HUES6 (cell line): ENCODE measurements around the gene KCNMA1.

ENCODE experiments used
- H3K27ac ChIP-seq: 2 replicates; pipeline ENCODE4 v1.7.0; 2013; ENCODE audit warnings: low read depth, mild to moderate bottlenecking, low read length, inconsistent platforms
- H3K27me3 ChIP-seq: 2 replicates; pipeline ENCODE4 v1.6.1; 2013; ENCODE audit warnings: low read length; ENCODE audit not compliant: control insufficient read depth, insufficient read depth
- H3K36me3 ChIP-seq: 2 replicates; pipeline ENCODE4 v1.6.1; 2013; ENCODE audit warnings: low read length; ENCODE audit not compliant: control insufficient read depth, insufficient read depth
- H3K4me1 ChIP-seq: 2 replicates; pipeline ENCODE4 v1.6.1; 2013; ENCODE audit warnings: low read length; ENCODE audit not compliant: control insufficient read depth, insufficient read depth
- H3K4me3 ChIP-seq: 2 replicates; pipeline ENCODE4 v1.5.1; 2013; ENCODE audit warnings: low read depth, low read length
- H3K9ac ChIP-seq: one replicate; pipeline ENCODE4 v1.6.1; 2013; ENCODE audit warnings: mild to moderate bottlenecking, low read length
- H3K9me3 ChIP-seq: 2 replicates; pipeline ENCODE4 v1.6.1; 2013; ENCODE audit warnings: low read depth, low read length; ENCODE audit not compliant: control insufficient read depth, insufficient read depth

Gene KCNMA1

DNA sequence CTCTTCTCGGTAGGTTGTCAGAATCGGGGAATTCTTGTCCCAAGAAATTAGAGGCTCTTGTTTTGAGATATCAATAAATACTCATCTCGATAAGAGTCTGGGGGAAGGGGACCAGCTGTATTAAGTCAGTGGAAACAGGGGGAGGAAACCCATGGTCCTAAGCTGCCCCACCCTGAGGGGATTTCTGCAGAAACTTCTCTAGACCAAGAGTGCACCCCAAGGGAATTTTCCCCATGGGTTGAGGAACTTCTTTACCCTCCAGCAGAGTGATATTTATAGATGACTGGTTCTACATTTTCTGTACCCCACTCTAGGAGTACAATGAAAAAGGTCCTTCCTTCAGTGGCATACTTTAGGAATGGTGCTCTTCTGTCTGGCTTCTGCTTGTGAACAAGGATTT lies 627.2 kb downstream of the KCNMA1 start:
- H3K27me3 ChIP-seq = no peaks in the 10 kb centered on the region
- H3K36me3 ChIP-seq = no peaks in the 10 kb centered on the region
- no peak overlapping the region for H3K9ac ChIP-seq
- H3K27ac ChIP-seq = no peak overlapping the region
- no peak overlapping the region for H3K4me3 ChIP-seq
- no peaks in the 10 kb centered on the region for H3K4me1 ChIP-seq
- H3K9me3 ChIP-seq = peaks cover 6% of the 10 kb centered on the region; the same call in 1 of the 2 replicates

DNA sequence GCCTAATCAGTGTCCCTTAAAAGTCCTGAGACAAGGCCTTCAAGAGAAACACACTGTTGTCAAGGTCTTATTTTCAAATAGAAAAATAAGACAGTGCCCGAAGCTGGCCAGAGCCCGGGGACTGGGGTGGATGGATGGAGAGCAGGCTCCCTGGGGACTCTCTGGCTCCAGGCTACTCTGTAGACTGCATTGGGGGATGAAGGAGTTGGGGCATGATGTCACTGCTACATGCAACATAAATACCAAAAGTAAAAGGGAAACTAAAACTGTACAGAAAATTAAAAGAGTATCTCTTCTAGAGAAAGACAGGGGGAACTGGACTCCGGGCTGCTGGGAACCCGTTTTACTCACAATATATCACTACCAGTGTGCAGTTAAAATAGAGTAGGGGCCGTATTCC lies 629.8 kb downstream of the KCNMA1 start:
- Histone ChIP-seq H3K27me3 (no peaks in the 10 kb centered on the region), H3K36me3 (no peaks in the 10 kb centered on the region), H3K4me3 (no peak overlapping the region), H3K27ac (no peak overlapping the region), H3K9me3 (peaks cover 6% of the 10 kb centered on the region; the same call in 1 of the 2 replicates), H3K4me1 (no peaks in the 10 kb centered on the region), H3K9ac (no peak overlapping the region)

DNA sequence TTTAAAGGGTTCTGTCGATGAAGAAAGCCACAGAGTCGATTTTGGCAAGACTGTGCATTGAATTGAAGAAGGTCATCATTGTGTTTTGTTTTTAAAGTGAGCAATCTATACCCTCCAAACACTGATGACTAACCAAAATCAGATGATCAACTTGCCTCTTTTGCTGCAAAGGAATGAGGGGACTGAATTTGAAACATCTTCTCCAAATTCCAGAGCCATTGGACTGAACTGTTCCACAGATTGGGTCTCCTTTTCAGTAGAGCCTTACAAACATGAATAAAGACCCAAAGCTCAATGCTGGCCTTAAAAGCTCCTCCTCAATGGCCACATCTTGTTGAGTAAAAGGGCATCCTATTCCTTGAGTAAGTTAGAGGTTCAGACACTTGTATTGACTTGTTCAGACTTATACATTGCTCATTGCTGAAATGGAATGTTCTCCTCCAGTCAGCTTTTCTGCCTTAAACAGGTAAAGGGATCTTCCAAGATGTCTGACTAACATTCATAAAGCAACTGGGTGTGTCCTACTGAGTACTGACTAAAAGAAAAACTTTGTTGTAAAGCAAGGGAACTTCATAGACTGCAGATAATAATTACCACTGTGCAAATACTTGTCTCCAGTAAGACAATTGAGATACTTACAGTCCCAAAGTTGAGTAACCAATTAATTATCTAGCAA lies 630.6 kb downstream of the KCNMA1 start:
- no peak overlapping the region for H3K4me3 ChIP-seq
- no peaks in the 10 kb centered on the region for H3K36me3 ChIP-seq
- H3K4me1 ChIP-seq = no peaks in the 10 kb centered on the region
- no peak overlapping the region for H3K27ac ChIP-seq
- no peak overlapping the region for H3K9ac ChIP-seq
- H3K27me3 ChIP-seq = no peaks in the 10 kb centered on the region
- H3K9me3 ChIP-seq = peaks cover 6% of the 10 kb centered on the region; the same call in 1 of the 2 replicates

DNA sequence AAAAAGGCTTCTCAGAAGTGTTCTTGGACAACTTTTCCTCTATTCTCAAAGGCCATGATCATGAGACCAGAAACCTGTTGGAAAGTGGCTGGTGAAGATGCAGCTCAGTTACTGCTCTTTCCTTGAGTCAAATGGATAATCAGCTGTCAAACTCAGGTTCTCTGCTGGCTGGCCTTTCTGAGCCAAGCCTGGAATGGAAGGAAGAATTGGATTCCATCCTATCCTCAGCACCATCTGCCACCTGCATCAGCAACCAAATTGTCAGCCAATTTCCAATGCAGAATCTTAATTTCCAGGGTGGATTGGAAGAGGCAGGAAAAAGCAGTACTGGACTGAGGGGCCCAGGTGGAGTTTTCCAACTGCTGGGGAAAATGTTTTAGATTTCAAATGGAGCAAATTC lies 631.7 kb downstream of the KCNMA1 start:
- H3K27ac ChIP-seq = no peak overlapping the region
- peaks cover 6% of the 10 kb centered on the region; the same call in 1 of the 2 replicates for H3K9me3 ChIP-seq

DNA sequence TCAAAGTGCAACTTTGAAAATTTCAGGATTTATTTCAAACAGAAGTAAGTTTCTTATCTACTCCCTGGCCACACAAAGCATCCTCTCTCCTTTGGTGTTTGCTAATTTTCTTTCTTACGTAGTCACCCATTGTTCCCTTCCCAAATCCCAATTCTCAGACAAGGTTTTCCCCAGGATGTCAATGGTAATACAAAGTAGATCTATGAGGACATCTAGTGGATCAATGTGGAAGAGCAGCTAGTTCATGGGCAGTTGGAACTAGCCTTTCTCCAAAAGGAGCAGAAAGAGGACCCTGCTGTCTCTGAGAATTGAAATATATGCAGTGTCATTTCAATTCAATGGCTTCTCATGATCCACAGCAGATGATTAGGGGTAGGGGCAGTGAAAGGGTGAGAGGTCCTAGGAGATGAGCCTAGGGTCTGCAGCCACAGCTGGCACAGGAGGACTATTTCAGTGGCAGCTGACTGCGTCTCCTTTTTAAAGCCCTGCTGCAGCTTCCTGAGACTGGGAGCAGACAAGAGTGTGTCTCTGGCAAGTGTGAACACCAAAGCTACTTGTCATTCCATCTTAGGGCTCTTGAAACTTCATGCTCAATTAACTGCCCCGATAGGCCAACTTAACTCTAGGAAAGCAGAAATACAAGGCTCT lies 632.6 kb downstream of the KCNMA1 start:
- no peaks in the 10 kb centered on the region for H3K4me1 ChIP-seq
- no peak overlapping the region for H3K9ac ChIP-seq
- H3K4me3 ChIP-seq = no peak overlapping the region
- peaks cover 6% of the 10 kb centered on the region; the same call in 1 of the 2 replicates for H3K9me3 ChIP-seq
- no peak overlapping the region for H3K27ac ChIP-seq
- H3K27me3 ChIP-seq = no peaks in the 10 kb centered on the region
- H3K36me3 ChIP-seq = no peaks in the 10 kb centered on the region

More for the DNA sequence above, 631.7 kb downstream of the KCNMA1 start:
- Histone ChIP-seq H3K27me3 (no peaks in the 10 kb centered on the region), H3K9ac (no peak overlapping the region), H3K36me3 (no peaks in the 10 kb centered on the region), H3K4me3 (no peak overlapping the region), H3K4me1 (no peaks in the 10 kb centered on the region)

DNA sequence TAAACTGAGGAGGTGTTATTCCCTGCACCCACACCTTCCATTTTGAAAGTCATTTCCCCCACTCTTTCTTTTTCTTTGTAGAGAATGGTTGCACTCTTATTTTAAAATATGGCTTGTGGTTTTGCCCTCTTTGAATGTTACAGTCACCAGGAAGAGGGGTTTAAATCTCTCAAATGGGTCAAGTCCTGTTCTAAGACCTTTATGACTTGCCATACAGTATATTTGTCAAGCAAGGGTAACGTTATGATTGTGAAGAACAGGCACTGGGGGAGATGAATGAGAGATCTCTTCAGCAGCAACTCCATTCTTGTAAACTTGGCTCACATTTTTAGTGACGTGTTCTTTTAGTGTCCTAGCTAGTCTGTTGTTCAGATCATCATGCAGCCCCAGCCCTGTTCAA lies 634.7 kb downstream of the KCNMA1 start:
- H3K36me3 ChIP-seq = no peaks in the 10 kb centered on the region
- no peaks in the 10 kb centered on the region for H3K4me1 ChIP-seq
- H3K9me3 ChIP-seq = peaks cover 6% of the 10 kb centered on the region; the same call in 1 of the 2 replicates
- no peak overlapping the region for H3K4me3 ChIP-seq
- H3K9ac ChIP-seq = no peak overlapping the region
- no peak overlapping the region for H3K27ac ChIP-seq
- no peaks in the 10 kb centered on the region for H3K27me3 ChIP-seq

DNA sequence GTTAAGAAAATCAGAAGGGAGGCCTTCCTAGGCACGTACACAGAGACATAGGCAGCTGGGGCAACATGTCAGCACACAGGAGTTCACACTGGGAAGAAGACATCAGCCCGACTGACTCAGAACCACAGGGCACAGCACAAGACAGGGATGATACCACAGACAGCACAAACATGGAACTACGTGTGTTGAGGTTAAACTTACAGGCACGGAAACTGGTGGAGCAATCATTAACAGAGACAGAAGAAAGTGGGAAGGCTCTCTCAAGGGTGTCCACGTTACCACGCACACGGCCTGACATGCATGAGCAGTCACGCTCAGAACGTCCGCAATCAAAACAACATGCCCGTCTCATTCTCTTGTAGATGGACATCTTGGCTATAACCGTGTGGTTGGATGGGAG lies 636.4 kb downstream of the KCNMA1 start:
- H3K27ac ChIP-seq = no peak overlapping the region
- H3K9ac ChIP-seq = no peak overlapping the region
- H3K36me3 ChIP-seq = no peaks in the 10 kb centered on the region
- H3K4me3 ChIP-seq = no peak overlapping the region
- H3K27me3 ChIP-seq = no peaks in the 10 kb centered on the region
- no peaks in the 10 kb centered on the region for H3K4me1 ChIP-seq
- no peaks in the 10 kb centered on the region for H3K9me3 ChIP-seq

DNA sequence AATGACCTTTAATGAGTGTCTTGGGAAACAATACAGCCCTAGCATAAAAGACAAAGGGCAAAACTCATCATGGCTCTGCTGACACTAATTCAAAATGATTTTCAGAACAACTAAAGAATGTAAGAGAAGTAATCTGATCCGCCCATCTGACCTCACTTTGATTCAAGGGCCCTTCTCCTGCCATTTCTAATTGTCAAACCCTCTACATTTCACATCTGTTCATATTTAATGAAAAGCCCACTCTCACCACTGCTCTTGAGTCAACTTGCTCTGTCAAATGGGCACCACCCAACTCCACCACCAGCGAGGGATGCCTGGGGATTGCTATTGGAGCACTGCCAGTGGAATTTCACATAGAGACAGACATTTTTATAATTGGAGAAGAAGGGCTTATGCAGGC lies 639.2 kb downstream of the KCNMA1 start:
- no peak overlapping the region for H3K4me3 ChIP-seq
- H3K9ac ChIP-seq = no peak overlapping the region
- H3K4me1 ChIP-seq = no peaks in the 10 kb centered on the region
- no peaks in the 10 kb centered on the region for H3K9me3 ChIP-seq
- H3K27me3 ChIP-seq = no peaks in the 10 kb centered on the region
- H3K36me3 ChIP-seq = no peaks in the 10 kb centered on the region
- H3K27ac ChIP-seq = no peak overlapping the region

DNA sequence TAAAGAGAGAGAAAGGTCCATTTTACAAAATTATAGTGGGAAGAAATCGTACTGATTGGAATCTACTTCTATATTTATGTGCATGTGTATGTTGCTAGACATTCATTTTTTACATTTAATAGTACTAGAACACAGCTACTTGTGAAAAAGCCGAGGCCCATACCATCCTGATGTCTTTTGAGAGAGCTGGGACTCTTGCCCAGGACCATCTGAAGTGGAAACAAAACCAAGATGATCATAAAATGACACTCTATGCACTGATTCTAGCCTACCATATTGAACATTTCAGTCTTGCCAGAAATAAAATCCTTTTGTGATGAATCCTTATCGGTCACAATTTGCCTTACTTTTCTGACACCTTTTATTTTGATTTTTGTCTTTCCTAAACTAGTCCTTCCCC lies 640.0 kb downstream of the KCNMA1 start:
- Histone ChIP-seq H3K4me3 (no peak overlapping the region), H3K4me1 (no peaks in the 10 kb centered on the region), H3K9ac (no peak overlapping the region), H3K27me3 (no peaks in the 10 kb centered on the region), H3K27ac (no peak overlapping the region), H3K36me3 (no peaks in the 10 kb centered on the region), H3K9me3 (no peaks in the 10 kb centered on the region)

DNA sequence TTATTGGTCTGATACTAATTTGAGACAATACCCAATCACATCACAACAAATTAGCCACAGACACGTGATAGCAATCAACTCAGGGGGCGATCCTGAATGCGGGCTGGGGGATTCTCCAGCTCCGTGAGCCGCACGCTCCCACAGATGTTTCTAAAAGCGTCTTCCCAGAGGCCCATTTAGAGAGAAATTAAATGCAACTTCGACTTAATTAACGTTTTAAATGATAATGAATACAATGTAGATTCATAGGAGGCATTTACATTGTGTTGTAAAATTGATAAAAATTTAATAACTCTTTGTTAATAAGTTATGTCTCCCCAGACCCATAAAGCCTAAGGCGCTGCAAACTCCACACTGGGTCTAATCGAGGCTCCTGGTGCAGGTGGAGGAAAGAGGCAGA lies 642.6 kb downstream of the KCNMA1 start:
- H3K9me3 ChIP-seq = no peaks in the 10 kb centered on the region
- no peaks in the 10 kb centered on the region for H3K36me3 ChIP-seq
- no peak overlapping the region for H3K9ac ChIP-seq
- no peaks in the 10 kb centered on the region for H3K27me3 ChIP-seq
- H3K4me3 ChIP-seq = no peak overlapping the region
- H3K4me1 ChIP-seq = no peaks in the 10 kb centered on the region
- no peak overlapping the region for H3K27ac ChIP-seq

DNA sequence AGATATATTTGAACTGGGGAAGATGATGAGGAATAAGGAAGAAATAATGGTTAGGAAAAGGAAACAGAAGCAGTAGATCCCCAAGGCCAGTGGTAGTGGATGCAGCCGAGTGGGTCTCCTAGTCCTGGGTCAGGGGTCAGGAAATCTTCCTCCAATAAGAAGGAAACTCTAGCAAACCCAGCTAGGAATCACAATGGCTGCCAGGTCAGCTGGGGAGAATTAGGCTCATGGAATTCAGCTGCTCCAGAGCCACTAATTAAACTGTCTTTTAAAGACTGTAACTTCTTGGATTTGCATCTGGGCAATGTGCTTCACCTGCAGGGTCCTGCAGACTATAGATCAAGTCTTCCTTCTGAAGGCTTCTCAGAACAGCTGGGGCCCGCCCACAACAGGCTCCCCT lies 644.4 kb downstream of the KCNMA1 start:
- no peaks in the 10 kb centered on the region for H3K4me1 ChIP-seq
- H3K4me3 ChIP-seq = no peak overlapping the region
- no peaks in the 10 kb centered on the region for H3K36me3 ChIP-seq
- H3K27me3 ChIP-seq = no peaks in the 10 kb centered on the region
- no peak overlapping the region for H3K9ac ChIP-seq
- H3K27ac ChIP-seq = no peak overlapping the region
- no peaks in the 10 kb centered on the region for H3K9me3 ChIP-seq
